GM18873 (cell line): Measurements from ENCODE around the gene BPIFA2.
"Not testable (repeated sequence)": the region's sequence is repeated elsewhere in the genome, so short reads cannot be mapped to it uniquely, and the experiment has no call there.

Experiments used
- ATAC-seq: cut with Tn5 transposase; IDR thresholded peaks from one replicate; pipeline ENCODE4 v1.9.1; 2021; ENCODE audit warnings: mild to moderate bottlenecking, moderate library complexity, moderate number of reproducible peaks; ENCODE audit not compliant: unreplicated experiment, low FRiP score

Gene BPIFA2

GRCh38 chr20:33159713-33160112 is 8.2 kb upstream of the BPIFA2 start:
- ATAC-seq: no peak

DNA sequence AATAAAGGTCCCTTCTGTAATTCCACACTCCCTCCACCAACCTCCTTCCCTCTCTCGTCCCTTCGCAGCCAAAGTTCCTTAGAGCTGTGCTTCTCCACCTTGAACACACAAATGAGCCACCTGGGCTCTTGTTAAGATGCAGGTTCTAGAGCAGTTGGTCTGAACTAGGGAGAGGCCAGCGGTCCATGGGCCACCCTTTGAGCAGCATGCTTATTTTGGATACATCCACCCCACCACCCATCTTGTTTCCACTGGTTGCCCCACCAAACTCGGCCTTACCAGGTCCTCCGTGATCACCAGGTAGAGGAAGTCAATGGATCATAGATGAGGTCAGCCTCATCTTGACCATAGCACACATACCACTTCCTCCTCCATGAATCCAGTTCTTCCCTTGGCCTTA is 7.3 kb upstream of the BPIFA2 start:
- no peak for ATAC-seq

DNA sequence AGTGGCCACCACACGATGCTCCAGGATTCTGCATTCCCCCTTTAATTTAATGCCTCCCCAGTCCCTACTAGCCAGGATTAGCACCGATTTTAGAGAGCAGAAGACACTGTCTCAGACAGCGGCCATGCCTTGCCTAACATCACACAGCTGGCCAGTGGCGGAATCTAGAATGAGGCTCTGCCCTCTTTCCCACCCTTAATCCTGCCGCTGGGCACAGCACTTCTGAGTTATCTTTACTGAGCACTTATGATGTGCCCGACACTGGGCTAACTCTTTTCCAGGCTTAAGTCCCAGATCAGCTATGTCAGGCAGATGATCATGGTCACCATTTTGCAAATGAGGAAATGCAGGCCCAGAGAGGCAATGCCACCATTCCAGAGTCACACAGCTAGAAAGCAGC is 5.6 kb upstream of the BPIFA2 start:
- no peak for ATAC-seq

DNA sequence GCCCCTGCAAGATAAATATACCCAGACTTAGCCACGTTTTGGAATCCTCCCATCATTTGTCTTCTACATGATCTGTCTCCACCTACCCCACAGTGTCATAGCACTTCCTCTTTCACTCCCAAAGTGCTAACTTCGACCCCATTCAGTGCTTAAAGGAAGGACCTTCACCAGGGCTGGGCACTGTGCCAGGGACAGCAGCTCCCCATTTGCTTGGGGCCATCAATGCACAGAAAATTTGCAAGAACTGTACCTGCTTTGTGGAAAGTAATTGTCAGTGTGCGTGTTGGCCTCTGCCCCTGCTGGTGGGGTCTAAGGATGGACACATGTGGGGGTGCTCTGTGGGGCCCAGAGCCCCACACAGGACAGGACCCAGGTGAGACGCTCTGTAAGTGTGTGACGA is 5.2 kb upstream of the BPIFA2 start:
- ATAC-seq: no peak

- ATAC-seq: no peak
These were observed 3.9 kb upstream of the BPIFA2 start for GRCh38 chr20:33163856-33164762.

GRCh38 chr20:33164763-33165095 is 3.2 kb upstream of the BPIFA2 start:
- ATAC-seq: no peak

DNA sequence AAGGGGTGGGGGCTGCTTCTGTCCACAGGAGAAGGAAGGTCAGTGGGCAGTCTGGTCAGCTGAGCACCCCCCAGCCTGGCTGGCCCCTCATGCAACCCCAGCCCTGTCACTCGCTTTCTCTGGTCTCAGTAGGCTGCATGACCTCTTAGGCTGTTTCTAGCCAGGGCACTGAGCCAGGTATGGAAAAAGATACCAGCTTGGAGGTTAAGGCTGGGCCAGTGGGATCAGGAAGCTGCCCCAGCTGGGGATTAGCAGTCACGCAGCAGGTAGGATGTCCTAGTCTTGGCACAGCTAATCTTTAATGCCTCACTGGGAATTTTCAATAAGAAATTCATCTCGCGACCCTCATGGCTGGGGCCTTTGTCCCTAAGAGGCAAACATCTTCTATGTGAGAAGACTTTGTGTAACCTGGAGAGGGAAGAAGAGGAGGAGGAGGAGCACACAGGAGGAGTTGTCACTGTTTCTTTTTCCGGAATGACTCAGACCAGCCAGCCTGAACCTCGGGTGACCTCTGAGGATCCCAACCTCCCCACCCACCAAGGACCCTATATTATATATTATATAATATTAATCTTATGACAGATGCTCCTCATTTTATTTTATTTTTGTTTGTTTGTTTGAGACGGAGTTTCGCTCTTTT is 2.4 kb upstream of the BPIFA2 start:
- ATAC-seq: no peak

GRCh38 chr20:33166533-33167113 is 1.3 kb upstream of the BPIFA2 start:
- ATAC-seq: no peak

DNA sequence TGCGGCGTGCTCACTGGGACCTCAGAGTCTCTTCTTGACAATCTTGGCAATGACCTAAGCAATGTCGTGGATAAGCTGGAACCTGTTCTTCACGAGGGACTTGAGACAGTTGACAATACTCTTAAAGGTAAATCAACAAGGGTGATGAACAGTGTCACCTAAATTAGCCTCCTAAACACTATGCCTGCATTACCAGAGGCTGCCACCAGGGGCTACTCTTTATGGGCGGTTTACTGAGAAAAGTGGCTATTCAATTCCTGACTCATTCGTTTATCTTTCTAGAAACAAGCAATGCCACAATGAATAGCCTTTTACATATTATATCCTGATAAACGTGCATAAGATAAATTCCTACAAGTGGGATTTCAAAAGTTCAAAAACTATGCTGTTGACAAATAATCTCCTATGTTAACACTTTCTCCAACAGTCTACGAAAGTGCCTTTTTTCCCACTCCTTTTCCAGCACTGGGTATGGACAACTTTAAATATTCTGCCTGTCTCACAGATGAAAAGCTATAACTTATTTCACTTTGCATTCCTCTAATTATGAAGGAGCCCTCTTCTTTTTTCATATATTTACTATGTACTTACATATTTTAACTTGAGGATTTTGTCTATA is 1.3 kb downstream of the BPIFA2 start:
- ATAC-seq: no peak

DNA sequence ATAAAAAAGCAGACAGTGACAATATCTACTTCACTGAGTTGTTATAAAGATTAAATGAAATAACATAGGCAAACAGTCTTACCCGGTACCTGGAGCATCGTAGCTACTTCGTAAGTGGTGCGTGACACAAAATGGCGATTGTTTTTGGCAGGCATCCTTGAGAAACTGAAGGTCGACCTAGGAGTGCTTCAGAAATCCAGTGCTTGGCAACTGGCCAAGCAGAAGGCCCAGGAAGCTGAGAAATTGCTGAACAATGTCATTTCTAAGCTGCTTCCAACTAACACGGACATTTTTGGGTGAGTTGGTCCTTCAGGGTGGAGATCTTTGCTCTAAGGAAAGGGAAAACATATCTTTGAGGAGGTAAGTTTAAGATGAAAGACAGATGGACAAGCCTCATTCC is 4.8 kb downstream of the BPIFA2 start:
- no peak for ATAC-seq

GRCh38 chr20:33175123-33175522 is 7.2 kb downstream of the BPIFA2 start:
- ATAC-seq: no peak

DNA sequence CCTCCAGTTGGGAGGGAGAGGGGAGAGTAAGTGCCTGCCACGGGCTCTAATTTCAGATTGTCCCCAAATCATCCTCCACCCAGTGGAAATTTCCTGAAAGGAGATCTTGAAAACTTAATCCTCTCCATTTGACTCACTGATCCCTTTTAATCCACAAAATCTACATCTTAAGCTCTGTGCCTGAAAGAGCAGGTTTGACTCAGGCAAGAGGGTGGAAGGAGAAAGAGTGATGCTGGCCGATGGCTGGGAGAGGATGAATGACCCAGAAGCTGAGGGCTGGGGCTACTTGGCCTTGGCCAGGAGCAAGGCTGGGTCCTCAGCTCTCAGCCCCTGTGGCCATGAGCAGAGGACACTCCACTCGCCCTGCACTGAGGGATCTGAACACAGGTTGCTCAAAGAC is 8.1 kb downstream of the BPIFA2 start:
- ATAC-seq: no peak

DNA sequence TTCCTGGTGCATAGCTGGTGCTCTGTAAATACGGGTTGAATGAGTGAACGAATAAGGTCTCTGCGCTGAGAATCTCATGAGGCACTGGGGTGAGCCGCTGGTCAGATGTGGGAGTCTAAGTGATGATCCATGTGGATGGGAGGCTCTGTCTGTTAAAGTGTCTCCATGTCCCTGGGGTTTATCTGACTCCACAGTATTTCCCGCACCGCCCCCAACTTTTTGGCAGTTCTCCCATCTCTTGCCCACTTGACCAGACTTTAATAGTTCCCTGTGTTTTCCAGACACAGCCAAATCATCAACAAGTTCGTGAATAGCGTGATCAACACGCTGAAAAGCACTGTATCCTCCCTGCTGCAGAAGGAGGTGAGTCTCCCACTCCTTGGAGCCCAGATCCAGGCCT is 9.9 kb downstream of the BPIFA2 start:
- ATAC-seq: no peak

- no peak for ATAC-seq
These were observed 10.8 kb downstream of the BPIFA2 start for GRCh38 chr20:33178726-33179125.

- ATAC-seq: no peak
These were observed 12.2 kb downstream of the BPIFA2 start for GRCh38 chr20:33180169-33180568.

DNA sequence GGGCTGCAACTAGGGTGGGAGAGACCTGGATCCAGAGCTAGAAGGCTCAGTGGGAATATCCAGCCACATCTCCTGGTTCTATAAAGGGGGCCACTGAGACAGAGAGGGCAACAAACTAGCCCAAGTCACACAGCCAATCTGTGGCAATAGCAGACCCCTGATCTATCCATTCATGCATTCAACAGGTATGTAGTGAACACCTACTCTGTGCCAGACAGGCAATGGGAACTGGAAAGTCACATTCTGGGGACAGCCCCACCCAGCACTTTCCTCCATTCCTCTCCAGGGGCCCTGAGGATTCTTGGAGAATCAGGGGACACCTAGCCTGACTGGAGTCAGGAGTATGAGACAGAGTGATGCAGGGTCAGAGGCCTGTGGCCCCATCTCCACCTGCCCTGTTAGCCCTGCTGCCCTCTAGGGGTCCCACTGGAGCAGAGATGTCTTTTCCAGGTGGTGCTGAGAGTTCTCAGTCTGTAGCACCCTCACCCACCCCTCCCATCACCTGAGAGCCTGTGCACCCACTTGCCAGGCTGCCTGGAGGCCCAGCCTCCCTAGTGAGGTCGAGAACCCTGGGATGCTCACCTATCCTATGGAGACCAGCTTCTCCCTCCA is 13.6 kb downstream of the BPIFA2 start:
- ATAC-seq: no peak

- ATAC-seq: no peak
These were observed 15.4 kb downstream of the BPIFA2 start for GRCh38 chr20:33183312-33183711.

- not testable (repeated sequence) for ATAC-seq
These were observed 17.2 kb downstream of the BPIFA2 start for GRCh38 chr20:33185031-33185590.

DNA sequence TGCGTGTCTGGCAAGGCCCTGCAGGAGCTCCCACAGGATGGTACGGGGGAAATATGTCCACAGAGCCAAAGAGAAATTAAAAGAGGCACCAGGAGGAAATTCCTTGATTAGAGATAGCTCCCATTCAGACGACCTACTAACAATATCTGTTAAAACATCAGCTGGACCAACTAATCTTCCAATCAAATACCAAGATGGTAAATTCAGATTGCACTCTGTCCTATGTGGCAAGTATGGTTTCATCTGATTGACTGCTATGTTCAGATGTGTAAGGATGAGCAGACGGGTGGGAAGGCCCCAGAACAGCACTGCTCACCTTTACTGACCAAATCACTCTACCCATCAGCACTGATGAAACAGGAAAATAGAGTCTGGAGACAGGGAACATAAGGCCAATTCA is 19.5 kb downstream of the BPIFA2 start:
- no peak for ATAC-seq

DNA sequence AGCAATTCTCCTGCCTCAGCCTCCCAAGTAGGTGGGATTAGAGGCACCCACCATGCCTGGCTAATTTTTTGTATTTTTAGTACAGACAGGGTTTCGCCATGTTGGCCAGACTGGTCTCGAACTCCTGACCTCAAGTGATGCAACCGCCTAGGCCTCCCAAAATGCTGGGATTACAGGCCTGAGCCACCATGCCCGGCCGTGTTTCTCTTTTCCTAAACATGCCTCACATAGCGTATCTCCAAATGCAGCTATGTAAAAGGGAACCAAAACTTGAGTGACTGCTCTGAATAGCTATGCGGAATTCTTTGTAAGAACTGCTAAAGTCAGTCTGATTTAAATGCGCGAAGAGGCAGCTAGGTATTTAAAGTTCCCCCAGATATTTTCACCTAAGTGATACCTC is 20.5 kb downstream of the BPIFA2 start:
- ATAC-seq: no peak

DNA sequence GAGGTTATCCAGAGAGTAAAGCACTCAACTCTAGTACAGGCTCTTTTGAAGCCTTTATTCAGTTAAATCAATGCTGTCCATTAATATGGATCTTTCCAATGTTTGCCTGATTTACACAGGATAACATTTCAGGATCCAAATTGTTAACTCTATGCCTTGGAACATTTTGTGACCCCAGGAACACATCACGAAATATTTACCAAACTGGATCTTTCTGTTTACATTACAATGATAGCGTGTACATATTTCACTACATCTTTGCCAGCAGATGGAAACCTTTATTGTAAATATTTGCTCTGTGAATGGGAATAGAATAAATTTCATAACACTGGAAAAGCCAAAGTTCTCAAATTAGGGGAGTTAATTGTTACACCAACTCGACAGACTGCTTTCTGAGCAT is 23.5 kb downstream of the BPIFA2 start:
- ATAC-seq: no peak
